Measurements from ENCODE around the gene USP1.

- TF ChIP-seq POLR2A (IDR thresholded peaks at IDR 0.05; ENCODE audit: low read depth, low read length) (no peak), CTCF (IDR thresholded peaks at IDR 0.05; ENCODE audit: extremely low read depth in 1 of 2, insufficient read depth in 1 of 2, low read depth in 1 of 2, low read length in 2 of 2) (no peak)
These were observed 558 bp downstream of the USP1 start for GRCh38 chr1:62437273-62437940.
